SHP77 (cell line): ENCODE results near the gene NUMBL.

Source experiments
- DNase-seq, 2 experiments: peaks; one replicate each; lab custom pipeline; 2025; lab: John Stamatoyannopoulos, UW

NUMBL gene

DNA sequence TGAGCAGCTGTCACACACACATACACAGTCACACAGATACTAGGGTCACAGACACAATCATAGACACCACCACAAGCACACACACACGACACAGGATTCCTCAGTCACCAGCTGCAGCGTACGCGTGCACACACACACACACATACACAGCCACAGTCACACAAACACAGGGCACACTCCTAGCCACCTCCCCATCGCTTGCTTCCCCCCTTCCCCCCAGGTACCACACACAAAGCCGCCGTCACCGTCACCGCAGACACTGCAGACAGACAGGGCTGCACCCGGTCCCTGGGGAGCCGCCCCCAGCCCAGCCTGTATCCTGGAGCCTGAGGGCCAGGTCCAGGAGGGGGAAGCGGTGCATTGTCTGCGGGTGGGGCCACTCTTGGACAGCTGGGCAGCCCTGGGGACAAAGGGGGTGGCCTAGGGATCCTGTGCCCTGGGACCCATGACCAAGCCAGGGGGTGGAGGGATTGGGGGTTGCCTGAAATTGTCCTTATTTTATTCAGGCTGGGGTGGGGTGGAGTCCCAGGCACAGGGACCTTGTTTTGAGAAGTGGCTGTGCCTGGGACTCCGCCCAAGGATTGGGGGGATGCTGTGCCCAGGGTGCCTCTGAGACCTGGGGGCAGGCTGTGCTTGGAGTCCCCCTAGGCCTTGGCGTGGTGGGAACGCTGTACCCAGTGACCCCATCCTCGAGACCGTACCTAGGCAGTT, 957 bp downstream of the NUMBL start:
- DNase-seq: peak in 1 of 2 experiments; percentile 44

DNA sequence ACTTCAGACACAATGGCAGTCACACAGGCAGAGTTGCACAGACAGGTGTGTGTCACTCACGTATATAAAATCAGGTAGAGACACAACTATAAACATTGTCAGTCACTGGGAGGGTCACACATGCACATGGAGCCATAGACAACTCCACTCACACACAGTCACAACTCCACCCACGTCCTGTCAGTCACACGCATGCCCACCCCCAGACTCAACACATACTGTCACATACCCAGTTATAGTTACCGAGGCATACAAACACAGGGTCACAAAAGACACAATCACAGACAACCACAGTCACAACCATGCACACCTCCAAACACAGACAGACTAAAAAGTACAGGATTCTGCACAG, 1.5 kb downstream of the NUMBL start:
- DNase-seq: no peak

DNA sequence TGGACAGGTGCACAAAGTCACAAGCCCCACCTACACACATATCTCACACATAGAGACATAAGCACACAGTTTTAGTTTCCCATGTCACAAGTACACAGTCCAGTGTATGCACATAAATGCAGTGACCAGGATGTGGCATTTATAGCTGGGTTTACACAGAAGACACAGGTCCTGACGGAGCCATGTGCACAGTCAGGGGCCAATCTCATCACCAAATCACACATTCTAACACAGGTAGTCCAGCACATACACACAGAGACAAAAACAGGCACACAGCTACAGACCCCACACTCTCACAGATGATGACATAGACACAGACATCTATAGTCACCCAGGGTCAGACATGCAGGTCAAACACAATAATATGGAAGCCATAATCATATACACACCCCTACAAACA, 2.1 kb downstream of the NUMBL start:
- DNase-seq: no peak

DNA sequence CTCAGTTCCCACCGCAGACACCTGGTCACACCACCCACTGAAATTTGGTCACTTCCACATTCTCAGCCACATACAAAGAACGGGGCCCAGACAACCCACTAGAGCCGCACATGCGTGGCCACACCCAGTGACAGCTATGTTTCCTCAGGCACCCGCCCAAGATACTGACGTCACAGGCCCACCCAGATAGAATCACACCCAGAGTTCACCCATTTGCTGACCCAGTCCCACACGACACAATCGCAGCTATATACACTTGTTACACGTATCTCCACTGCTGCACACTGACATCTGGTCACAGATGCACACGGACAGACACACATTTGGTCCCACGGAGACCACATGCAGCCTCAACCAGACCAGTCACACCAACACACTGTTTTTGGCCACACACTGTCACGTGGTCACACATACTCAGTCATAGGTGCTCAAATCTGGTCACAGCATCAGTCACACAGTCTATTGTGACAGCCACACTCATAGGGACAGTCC, 2.9 kb downstream of the NUMBL start:
- DNase-seq: no peak

DNA sequence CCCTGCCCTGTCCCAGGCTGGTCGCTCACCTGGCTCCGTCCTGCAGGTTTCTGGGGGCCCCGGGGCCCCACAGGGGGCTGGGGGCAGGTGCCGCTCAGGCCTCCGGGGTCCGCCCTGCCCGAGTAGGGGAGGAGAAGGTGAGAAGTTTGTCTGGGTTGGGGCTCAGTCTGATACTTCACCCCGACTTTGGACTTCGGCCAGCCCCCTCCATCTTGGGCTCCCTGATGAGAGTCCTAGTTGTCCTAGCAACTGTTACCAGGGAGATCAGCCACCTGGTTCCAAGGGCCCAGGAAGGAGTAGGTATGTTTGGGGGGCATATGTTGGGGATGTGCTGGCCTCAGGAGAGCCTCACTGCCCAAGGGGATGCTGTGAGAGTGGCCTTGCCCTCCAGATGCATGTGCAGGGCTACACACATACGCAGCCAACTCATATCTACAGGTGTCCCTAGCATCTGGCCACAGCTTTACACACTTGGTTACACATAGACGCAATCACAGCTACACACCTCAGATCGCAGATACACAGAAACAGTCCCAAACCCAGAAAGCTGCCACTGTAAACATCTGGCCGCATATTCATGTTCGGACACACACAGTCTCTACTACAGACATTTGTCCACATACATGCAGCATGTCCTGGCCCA, 3.4 kb downstream of the NUMBL start:
- no peak for DNase-seq

DNA sequence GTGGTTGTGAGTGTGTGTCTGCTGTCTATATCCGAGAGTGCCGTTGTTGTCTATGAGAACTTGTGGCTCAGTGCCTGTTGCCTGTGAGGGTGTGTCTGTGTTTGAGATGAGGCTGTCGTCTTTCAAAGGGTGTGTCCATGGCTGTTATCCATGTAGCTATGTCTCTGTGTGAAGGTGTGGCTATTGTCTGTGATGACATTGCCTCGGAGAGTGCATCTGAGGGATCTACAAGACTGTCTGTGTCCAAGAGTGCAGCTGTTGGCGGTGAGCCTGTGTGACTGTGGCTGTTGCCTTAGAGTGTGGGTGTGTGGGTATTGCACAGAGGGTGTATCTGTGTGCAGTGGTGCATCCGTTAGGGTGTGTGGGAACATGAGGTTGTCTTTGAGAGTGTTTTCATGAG, 4.9 kb downstream of the NUMBL start:
- DNase-seq: no peak

GRCh38 chr19:40685016-40685526, 5.4 kb downstream of the NUMBL start:
- no peak for DNase-seq

GRCh38 chr19:40684280-40684679, 6.2 kb downstream of the NUMBL start:
- no peak for DNase-seq

DNA sequence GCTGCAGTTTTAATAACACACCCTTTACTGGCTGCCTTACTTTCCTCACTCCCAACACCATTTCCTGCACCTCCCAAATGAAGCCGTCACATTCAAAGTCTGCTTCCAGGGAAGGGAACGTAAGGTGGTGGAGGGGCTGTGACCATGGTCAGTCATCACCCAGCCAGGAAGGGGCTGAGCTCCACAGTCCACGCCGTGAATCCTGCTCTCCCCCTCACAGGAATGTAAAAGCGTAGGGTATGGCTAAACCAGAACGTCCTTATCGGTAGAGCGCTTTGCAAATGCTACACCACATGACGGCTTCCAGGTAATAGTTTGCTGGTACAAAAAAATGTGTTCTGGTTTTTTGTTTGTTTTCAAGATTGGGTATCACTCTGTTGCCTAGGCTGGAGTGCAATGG, 7.0 kb downstream of the NUMBL start:
- no peak for DNase-seq

DNA sequence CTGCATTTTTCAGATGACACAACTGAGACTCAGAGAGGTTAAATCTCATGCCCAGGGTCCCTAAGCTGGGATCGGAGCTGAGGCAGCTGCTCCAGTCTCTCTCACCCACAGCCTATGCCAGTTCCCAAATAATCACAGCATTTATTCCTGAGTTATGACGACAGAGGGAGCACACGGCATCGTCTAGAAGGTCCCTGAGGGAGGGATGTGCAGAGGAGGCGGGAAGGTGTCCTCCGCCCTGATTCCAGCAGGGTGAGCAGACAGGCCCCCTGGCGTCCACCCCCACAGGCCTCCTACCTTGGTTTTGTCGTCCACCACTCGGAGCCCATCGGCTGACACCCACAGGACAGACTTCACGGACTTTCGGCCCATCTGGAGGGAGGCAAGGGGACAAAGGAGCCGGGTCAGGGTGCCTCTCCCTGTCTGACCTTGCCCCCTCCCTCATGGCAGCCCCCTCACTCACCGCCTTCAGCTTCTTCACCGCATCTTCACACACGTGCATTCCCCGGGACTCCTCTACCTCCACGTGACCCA, 8.0 kb downstream of the NUMBL start:
- DNase-seq: no peak

GRCh38 chr19:40681039-40681438, 9.4 kb downstream of the NUMBL start:
- no peak for DNase-seq

DNA sequence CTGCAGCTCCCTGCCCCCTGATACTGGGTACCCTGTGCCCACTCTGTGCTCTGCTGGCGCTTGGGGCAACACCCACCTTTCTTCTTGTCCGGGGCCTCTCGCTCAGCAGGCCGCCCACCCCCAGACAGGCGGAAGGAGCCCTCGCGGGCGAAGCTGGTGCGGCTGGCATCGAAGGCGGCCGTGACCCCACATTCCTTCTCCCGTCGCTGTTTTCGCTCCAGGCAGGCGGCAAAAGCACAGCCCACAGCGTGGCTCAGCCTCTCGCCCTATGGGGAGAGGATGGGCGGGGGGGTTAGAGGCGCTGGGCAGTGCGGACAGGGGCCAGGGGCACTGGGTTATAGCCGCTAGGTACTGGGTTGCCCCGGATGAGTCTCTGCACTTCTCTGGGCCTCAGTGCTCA, 13.3 kb downstream of the NUMBL start:
- no peak for DNase-seq

GRCh38 chr19:40674291-40674690, 16.2 kb downstream of the NUMBL start:
- DNase-seq: no peak

DNA sequence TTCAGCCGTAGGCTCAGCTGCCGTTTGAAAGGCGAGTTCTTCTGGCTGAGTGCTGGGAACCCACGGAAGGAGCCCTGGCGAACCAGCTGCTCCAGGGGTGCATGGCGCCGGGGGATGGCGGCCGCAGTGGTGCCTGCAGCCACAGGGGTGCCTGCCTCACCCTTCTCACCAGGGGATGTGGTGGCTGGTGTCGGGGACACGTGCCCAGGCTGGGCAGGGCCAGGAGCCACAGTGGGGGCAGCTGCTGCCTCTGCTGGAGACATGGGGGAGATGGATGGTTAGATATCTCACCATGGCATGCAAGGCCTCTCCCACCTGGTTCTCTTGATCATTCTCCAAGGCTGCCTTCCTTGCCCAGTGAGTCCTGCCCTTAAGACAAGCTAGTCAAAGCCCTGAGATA, 17.1 kb downstream of the NUMBL start:
- no peak for DNase-seq

DNA sequence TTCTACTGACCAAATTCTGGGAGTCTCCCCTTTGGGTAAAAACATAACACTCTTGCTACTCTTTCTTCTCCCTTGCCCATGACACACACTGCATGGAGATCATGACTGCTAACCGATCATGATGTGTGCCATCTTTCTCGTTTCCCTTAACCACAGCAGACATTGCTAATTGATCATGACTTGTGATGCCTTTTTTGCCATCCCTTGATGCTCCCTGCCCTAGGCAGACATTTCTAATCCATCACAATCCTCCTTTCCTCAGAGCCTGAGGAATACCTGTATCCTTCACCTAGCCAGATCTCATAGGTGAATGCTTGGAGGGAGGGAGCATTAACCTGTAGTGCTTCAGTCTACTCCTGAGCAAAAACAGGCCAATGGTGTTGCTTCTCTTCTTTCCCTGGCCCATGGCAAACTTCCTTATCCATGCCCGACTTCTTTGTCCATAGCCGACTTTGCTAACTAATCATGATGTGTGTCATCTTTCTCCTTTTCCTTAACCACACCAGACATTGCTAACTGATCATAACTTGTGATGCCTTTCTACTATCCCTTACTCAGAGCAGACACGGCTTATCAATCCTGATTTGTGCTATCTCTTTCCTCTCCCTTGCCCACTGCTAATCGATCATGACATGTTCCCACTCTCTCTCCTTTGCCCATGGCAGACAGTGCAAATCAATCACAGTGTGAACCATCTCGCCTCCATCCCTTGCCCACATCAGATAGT, 17.7 kb downstream of the NUMBL start:
- DNase-seq: no peak

GRCh38 chr19:40672038-40672437, 18.4 kb downstream of the NUMBL start:
- no peak for DNase-seq

GRCh38 chr19:40671404-40671803, 19.0 kb downstream of the NUMBL start:
- no peak for DNase-seq

DNA sequence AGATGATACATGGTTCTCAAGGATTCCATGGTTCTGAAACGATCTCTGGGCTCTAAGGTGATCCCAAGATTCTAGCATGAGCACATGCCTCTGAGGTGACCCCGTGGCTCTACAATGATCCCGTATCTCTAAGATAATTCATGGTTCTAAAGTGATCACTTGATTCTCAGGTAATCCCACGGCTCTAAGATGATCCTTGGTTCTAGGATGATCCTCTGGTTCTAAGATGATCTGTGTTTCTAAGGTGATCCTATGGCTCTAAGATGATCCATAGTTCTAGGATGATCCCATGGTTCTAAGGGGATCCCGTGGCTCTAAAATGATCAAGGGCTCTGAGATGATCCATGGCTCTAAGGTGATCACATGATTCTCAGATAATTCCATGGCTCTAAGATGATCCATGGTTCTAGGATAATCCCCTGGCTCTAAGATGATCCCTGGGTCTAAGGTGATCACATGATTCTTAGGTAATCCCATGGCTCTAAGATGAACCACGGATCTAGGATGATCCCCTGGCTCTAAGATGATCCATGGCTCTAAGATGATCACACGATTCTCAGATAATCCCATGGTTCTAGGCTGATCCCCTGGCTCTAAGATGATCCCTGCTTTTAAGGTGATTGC, 21.3 kb downstream of the NUMBL start:
- no peak for DNase-seq

DNA sequence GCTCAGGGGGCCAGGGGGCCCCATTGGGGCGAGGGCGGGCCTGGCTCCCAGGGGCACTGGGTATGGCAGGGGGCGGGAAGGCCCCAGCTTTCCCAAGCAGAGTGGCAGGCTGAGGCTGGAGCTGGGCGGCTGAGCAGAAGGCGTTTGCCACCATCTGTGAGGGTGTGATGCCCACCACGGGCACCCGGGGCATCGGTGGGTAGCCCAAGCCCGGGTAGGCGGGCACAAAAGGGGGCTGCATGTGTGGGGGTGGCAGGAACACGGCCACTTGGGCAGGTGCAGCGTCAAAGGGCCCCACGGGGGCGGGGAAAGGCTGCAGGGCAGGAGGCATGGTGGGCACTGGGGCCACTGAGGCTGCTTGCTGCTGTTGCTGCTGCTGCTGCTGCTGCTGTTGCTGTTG, 22.8 kb downstream of the NUMBL start:
- DNase-seq: no peak

GRCh38 chr19:40666803-40667438, 23.5 kb downstream of the NUMBL start:
- no peak for DNase-seq
